ENCODE measurements around the gene MSL1.

Gene MSL1

DNA sequence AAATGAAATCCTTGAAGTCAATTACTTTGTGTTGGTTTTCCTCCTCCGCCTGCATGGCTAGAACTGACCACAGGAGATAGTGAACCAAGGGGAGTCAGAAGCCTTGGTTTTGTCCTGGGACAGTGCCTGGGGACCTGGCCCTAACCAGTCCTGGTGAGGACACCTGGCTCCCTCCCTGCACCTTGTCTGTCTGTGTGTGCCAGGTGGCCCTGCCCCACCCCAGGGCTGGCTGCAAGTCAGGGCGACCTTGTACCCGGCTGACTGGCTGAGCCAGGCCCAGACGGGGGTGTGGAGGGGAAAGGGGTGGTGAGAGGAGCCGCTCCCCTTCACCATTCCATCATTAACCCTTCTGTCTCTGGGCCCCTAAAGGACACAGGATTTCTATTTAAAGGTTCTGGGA lies 58.9 kb downstream of the MSL1 start:
- no peak for DNase-seq (ENCODE audit: low spot score)
- in situ Hi-C loops (cut with MboI; ENCODE audit: low pct_unique_long_range_greater_than_20kb, low sequenced_read_pairs, unreplicated experiment): no loop called here
- TF ChIP-seq, protein P1, sequence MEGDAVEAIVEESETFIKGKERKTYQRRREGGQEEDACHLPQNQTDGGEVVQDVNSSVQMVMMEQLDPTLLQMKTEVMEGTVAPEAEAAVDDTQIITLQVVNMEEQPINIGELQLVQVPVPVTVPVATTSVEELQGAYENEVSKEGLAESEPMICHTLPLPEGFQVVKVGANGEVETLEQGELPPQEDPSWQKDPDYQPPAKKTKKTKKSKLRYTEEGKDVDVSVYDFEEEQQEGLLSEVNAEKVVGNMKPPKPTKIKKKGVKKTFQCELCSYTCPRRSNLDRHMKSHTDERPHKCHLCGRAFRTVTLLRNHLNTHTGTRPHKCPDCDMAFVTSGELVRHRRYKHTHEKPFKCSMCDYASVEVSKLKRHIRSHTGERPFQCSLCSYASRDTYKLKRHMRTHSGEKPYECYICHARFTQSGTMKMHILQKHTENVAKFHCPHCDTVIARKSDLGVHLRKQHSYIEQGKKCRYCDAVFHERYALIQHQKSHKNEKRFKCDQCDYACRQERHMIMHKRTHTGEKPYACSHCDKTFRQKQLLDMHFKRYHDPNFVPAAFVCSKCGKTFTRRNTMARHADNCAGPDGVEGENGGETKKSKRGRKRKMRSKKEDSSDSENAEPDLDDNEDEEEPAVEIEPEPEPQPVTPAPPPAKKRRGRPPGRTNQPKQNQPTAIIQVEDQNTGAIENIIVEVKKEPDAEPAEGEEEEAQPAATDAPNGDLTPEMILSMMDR (IDR thresholded peaks at IDR 0.05; ENCODE audit: extremely low read depth, insufficient read depth, missing control alignments): no peak

DNA sequence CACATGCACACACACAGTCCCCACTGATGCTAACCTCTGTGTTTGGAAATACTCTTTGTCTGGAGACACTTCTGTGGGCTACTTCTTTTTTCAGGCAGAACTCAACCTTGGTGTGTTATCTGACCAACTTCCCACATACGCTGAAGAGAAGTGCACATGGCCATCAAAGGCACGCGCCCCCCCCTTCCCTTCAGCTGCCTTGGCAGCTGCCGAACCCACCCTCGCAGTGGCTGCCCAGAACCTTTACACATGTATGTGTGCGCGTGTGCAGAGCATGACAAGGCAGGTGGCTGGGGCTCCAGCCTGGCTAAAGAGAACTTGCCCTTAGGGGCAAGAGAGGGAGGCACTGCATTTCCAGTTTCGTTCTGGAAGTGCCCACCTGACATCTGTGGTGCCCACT lies 59.4 kb downstream of the MSL1 start:
- in situ Hi-C loops (cut with MboI; ENCODE audit: low pct_unique_long_range_greater_than_20kb, low sequenced_read_pairs, unreplicated experiment): no loop called here
- TF ChIP-seq, protein P1 (IDR thresholded peaks at IDR 0.05; ENCODE audit: extremely low read depth, insufficient read depth, missing control alignments): no peak

DNA sequence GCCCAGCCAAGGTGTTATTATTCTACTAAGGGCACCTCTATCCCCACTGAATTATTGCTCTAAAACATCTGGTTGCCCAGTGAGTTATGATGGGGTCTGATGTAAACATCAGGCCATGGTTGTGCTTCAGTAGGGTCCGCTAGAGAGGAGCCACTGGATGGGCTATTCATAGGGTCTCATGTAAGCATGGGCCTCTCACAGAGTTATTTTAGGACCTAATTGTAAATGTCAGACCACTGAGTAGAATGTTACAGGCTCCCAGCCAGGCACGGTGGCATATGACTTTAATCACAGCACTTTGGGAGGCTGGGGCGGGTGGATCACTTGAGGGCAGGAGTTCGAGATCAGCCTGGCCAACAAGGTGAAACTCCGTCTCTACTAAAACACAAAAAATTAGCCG lies 60.8 kb downstream of the MSL1 start:
- in situ Hi-C loops (cut with MboI; ENCODE audit: low pct_unique_long_range_greater_than_20kb, low sequenced_read_pairs, unreplicated experiment): no loop called here
- TF ChIP-seq, protein P1 (IDR thresholded peaks at IDR 0.05; ENCODE audit: extremely low read depth, insufficient read depth, missing control alignments): no peak
- no peak for DNase-seq (ENCODE audit: low spot score)

More for the DNA sequence above, 59.4 kb downstream of the MSL1 start:
- no peak for DNase-seq (ENCODE audit: low spot score)
